ENCODE measurements around the gene HOXA6.
A peak's percentile ranks its signal among the peaks of the same experiment; 100 is the strongest.

HOXA6 gene

GRCh38 chr7:27137640-27138315 is 9.8 kb downstream of the HOXA6 start:
- no peak for DNase-seq (ENCODE audit: low read depth)

GRCh38 chr7:27134392-27134791 is 13.2 kb downstream of the HOXA6 start:
- peak; percentile 84 for DNase-seq (ENCODE audit: low read depth)

GRCh38 chr7:27133409-27134231 is 14.0 kb downstream of the HOXA6 start:
- no peak for DNase-seq (ENCODE audit: low read depth)

- DNase-seq (ENCODE audit: low read depth), result no peak
These were observed 14.6 kb downstream of the HOXA6 start for GRCh38 chr7:27132978-27133377.

- no peak for DNase-seq (ENCODE audit: low read depth)
These were observed 15.4 kb downstream of the HOXA6 start for GRCh38 chr7:27132214-27132613.

- DNase-seq (ENCODE audit: low read depth), result no peak
These were observed 16.2 kb downstream of the HOXA6 start for GRCh38 chr7:27131390-27131819.

- DNase-seq (ENCODE audit: low read depth), result peak; percentile 90
These were observed 16.8 kb downstream of the HOXA6 start, which contains the start of gene HOXA4 for GRCh38 chr7:27130540-27131389. Gene HOXA4 (minus strand): TSS chr7:27130757. CDS start chr7:27130733, 24 bp downstream.

- peak; percentile 49 for DNase-seq (ENCODE audit: low read depth)
These were observed 17.6 kb downstream of the HOXA6 start for GRCh38 chr7:27129729-27130539.

- no peak for DNase-seq (ENCODE audit: low read depth)
These were observed 18.5 kb downstream of the HOXA6 start for GRCh38 chr7:27128776-27129728.

GRCh38 chr7:27128034-27128433 is 19.5 kb downstream of the HOXA6 start:
- DNase-seq (ENCODE audit: low read depth), result no peak

- DNase-seq (ENCODE audit: low read depth), result no peak
These were observed 20.8 kb downstream of the HOXA6 start for GRCh38 chr7:27126596-27127327.

- DNase-seq (ENCODE audit: low read depth), result no peak
These were observed 21.6 kb downstream of the HOXA6 start for GRCh38 chr7:27125986-27126394.

GRCh38 chr7:27124902-27125689 is 22.5 kb downstream of the HOXA6 start:
- DNase-seq (ENCODE audit: low read depth), result no peak

- no peak for DNase-seq (ENCODE audit: low read depth)
These were observed 23.3 kb downstream of the HOXA6 start for GRCh38 chr7:27124096-27124901.

GRCh38 chr7:27123477-27124053 is 24.0 kb downstream of the HOXA6 start:
- DNase-seq (ENCODE audit: low read depth), result no peak

- DNase-seq (ENCODE audit: low read depth), result no peak
These were observed 24.5 kb downstream of the HOXA6 start for GRCh38 chr7:27123007-27123476.

All from EH (cell line).